ENCODE results near the gene BAD. TPM values are rescaled to one million over a fixed set of nuclear protein-coding genes. Genes with fewer than 3 reads are reported as not detected.

The BAD gene
- total and polyA plus RNA-seq, 2 of the 13 experiments (the other 11 are each of a cell fraction or from before 2014, with no cell fraction given): 17.9 to 28.5 TPM

DNA sequence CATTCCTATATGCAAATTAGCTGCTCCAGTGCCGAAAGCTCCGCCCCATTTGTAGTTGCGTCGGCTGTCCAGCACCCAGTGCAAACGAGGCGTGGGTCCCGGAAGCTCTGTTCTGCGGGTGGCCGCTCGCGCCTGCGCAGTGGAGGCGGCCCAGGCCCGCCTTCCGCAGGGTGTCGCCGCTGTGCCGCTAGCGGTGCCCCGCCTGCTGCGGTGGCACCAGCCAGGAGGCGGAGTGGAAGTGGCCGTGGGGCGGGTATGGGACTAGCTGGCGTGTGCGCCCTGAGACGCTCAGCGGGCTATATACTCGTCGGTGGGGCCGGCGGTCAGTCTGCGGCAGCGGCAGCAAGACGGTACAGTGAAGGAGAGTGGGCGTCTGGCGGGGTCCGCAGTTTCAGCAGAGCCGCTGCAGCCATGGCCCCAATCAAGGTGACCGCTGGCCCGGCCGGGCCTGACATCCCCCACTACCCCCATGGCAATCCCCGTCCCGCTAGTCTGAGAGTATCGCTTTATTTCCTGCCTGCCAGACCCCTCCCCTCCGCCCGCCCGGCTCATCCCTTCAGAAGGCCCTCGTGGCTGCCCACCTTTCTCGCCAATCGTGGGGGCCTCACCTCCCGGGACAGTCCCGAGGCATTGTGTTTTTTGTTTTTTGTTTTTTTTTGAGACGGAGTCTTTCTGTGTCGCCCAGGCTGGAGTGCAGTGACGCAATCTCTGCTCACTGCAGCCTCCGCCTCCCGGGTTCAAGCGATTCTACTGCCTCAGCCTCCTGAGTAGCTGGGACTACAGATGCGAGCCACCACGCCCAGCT lies 33.7 kb upstream of the BAD start, which contains the start of gene PRDX5 (continued):
- TF ChIP-seq ZNF468 (CRISPR knock-in tag; IDR thresholded peaks at IDR 0.05) (no peak), HOXA3 (CRISPR knock-in tag; IDR thresholded peaks at IDR 0.05) (peak; percentile 50; the same call in 1 of the 2 replicates), PLRG1 (conservative IDR thresholded peaks at IDR 0.05) (no peak), ZNF431 (CRISPR knock-in tag; IDR thresholded peaks at IDR 0.05; ENCODE audit: borderline replicate concordance, low read depth) (0 out of 2 replicates have a peak, but pooled peaks have one; percentile 52), ZNF746 (CRISPR knock-in tag; IDR thresholded peaks at IDR 0.05) (0 out of 2 replicates have a peak, but pooled peaks have one; percentile 75), ZNF432 (CRISPR knock-in tag; IDR thresholded peaks at IDR 0.05; ENCODE audit: borderline replicate concordance) (no peak)
- TF ChIP-seq, protein P1, sequence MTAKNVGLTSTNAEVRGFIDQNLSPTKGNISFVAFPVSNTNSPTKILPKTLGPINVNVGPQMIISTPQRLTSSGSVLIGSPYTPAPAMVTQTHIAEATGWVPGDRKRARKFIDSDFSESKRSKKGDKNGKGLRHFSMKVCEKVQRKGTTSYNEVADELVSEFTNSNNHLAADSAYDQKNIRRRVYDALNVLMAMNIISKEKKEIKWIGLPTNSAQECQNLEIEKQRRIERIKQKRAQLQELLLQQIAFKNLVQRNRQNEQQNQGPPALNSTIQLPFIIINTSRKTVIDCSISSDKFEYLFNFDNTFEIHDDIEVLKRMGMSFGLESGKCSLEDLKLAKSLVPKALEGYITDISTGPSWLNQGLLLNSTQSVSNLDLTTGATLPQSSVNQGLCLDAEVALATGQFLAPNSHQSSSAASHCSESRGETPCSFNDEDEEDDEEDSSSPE (CRISPR knock-in tag; IDR thresholded peaks at IDR 0.05): peak; percentile 50

DNA sequence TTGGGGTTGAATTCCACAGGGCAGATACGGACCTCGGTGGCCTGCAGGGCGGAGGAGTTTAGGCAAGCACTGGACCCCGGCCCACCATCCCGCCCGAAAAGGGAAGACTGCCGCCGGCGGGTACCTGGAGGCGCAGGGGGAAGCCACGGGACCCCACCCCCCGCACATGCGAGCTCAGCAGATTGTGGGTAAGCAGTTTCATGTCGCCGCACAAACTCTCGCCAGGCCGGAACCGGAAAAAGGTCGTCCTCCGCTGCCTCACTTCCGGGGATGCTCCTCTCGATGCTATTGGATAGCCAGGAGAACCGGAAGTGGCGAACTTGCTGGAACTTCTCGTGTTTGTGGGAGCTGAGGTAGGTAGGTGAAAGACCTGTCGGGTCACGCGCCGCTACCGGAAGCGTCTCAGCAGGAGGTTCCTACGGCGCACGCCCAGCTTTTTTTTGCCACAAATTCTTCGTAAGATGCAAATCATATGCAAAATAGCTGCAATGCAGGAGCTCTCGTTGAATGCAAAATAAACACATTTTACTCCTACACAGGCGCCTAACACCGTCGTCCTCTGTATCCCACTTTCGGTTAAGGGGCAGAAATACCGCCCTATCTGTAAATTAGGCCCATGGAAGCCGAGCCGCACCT lies 33.0 kb upstream of the BAD start, which contains the start of gene TRMT112:
Gene TRMT112, minus strand, starts transcription at position 235 of the 636 bp plus-strand sequence. Its CDS starts 33 bp downstream, at position 202.
- in situ Hi-C loops (cut with HindIII; ENCODE audit: extremely low pct_ligation_motif_present, low pct_unique_long_range_greater_than_20kb): no loop called here
- Histone ChIP-seq H3K79me2 (ENCODE audit: insufficient read depth, low read length) (peaks cover 15% of the 10 kb centered on the region), H3K27me3 (ENCODE audit: control insufficient read depth in 1 of 2, insufficient read depth in 2 of 2, low read length in 2 of 2) (no peaks in the 10 kb centered on the region; a peak in 1 of 5 replicates), H3K27ac (ENCODE audit: extremely low read length, insufficient read depth, low read length) (peak within 1 kb of the TSS; percentile 98), H3K9me3 (ENCODE audit: low read length) (no peaks in the 10 kb centered on the region), H4K20me1 (ENCODE audit: insufficient read depth, low read length) (no peaks in the 10 kb centered on the region), H3K4me1 (ENCODE audit: insufficient read depth, low read length) (peaks cover 22% of the 10 kb centered on the region), H3K4me3 (replicated peaks in 1 of 3; ENCODE audit: insufficient read depth in 1 of 3, low read depth in 2 of 3, low read length in 3 of 3) (peak within 1 kb of the TSS; percentile 97 to 99 (median 99)), H3K36me3 (replicated peaks in 1 of 2; ENCODE audit: control insufficient read depth in 1 of 2, insufficient read depth in 2 of 2, low read length in 2 of 2) (peaks cover 1 to 33% of the 10 kb centered on the region in 2 experiments; a peak in 3 of 5 replicates), H3K4me2 (ENCODE audit: low read depth, low read length) (peak within 1 kb of the TSS; percentile 99), H2AFZ (ENCODE audit: low read length) (no peak within 1 kb of the TSS), H3K9ac (ENCODE audit: insufficient read depth, low read depth, low read length) (peak within 1 kb of the TSS; percentile 94)
- ATAC-seq: peak; percentile 87
- ChIA-PET POLR2A (interaction anchor here (0.6 to 4.5 kb wide), 27 partner anchors 8 to 461 kb away, joined by 3 to 103 read pairs (median 6); partner anchors contain the start of genes BAD, CATSPERZ, ESRRA and FKBP2), CTCF (ENCODE audit: low intra/inter-chr PET ratio, low total read pairs) (interaction anchor here (0.7 kb wide), 1 partner anchor 38 kb away, joined by 4 read pairs; no protein-coding TSS in a partner anchor)
- FAIRE-seq: peak; percentile 99
- no TSS peak for BruUV-seq (replicated peaks)
- WGBS (ENCODE audit: low lambda C conversion rate): 2% methylated on average over 19 of the region's 43 CpGs
- DNase-seq (ENCODE audit: low spot score): peak; percentile 99
- intact Hi-C loops (cut with micrococcal nuclease; ENCODE audit: unreplicated experiment): loop anchor here (2.0 kb wide), 1 partner anchor 41 kb away; the partner anchor contains the start of gene RPS6KA4
- TF ChIP-seq FOXO1 (CRISPR knock-in tag; IDR thresholded peaks at IDR 0.05) (no peak), THAP11 (CRISPR knock-in tag; IDR thresholded peaks at IDR 0.05) (peak; percentile 93), NFYC (CRISPR knock-in tag; IDR thresholded peaks at IDR 0.05) (peak; percentile 88), ZNF205 (CRISPR knock-in tag; IDR thresholded peaks at IDR 0.05) (no peak; the same call in none of the 2 replicates), KDM1A (CRISPR knock-in tag; IDR thresholded peaks at IDR 0.05) (no peak), NCOR1 (IDR thresholded peaks at IDR 0.05; ENCODE audit: borderline replicate concordance, low read length) (peak; percentile 69; the same call in 1 of the 2 replicates), ZUFSP (CRISPR knock-in tag; IDR thresholded peaks at IDR 0.05; ENCODE audit: borderline replicate concordance) (no peak), ZBTB38 (CRISPR knock-in tag; IDR thresholded peaks at IDR 0.05) (peak; percentile 37; the same call in 1 of the 2 replicates), DR1 (CRISPR knock-in tag; IDR thresholded peaks at IDR 0.05) (peak; percentile 46; the same call in 1 of the 2 replicates)
- TF ChIP-seq, protein P2, sequence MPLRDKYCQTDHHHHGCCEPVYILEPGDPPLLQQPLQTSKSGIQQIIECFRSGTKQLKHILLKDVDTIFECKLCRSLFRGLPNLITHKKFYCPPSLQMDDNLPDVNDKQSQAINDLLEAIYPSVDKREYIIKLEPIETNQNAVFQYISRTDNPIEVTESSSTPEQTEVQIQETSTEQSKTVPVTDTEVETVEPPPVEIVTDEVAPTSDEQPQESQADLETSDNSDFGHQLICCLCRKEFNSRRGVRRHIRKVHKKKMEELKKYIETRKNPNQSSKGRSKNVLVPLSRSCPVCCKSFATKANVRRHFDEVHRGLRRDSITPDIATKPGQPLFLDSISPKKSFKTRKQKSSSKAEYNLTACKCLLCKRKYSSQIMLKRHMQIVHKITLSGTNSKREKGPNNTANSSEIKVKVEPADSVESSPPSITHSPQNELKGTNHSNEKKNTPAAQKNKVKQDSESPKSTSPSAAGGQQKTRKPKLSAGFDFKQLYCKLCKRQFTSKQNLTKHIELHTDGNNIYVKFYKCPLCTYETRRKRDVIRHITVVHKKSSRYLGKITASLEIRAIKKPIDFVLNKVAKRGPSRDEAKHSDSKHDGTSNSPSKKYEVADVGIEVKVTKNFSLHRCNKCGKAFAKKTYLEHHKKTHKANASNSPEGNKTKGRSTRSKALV (CRISPR knock-in tag; IDR thresholded peaks at IDR 0.05): no peak
